IPS-NIHi11 (cell line): ENCODE measurements around the gene HOXB1.
A peak's percentile ranks its signal among the peaks of the same experiment; 100 is the strongest.

Source experiments
- DNase-seq: peaks from one replicate; pipeline ENCODE4 v3.0.0; 2012; ENCODE audit warnings: mixed read lengths, low spot score

The HOXB1 gene

GRCh38 chr17:48530887-48531272, at the start of gene HOXB1:
Gene HOXB1 (minus strand): TSS chr17:48531011. CDS start chr17:48530904, 107 bp downstream.
- peak; percentile 71 for DNase-seq

- DNase-seq: no peak
These were observed 49.1 kb upstream of the HOXB1 start for GRCh38 chr17:48579760-48580554.

- DNase-seq: no peak
These were observed 48.6 kb upstream of the HOXB1 start for GRCh38 chr17:48579471-48579759.

GRCh38 chr17:48578616-48579470, 48.0 kb upstream of the HOXB1 start:
- no peak for DNase-seq

- DNase-seq: no peak
These were observed 47.3 kb upstream of the HOXB1 start, which contains the start of gene HOXB4 for GRCh38 chr17:48577946-48578615. Gene HOXB4 (minus strand): TSS chr17:48578350. CDS start chr17:48578319, 31 bp downstream.

GRCh38 chr17:48577330-48577945, 46.6 kb upstream of the HOXB1 start:
- DNase-seq: no peak

GRCh38 chr17:48576479-48577309, 45.9 kb upstream of the HOXB1 start:
- no peak for DNase-seq

- no peak for DNase-seq
These were observed 45.1 kb upstream of the HOXB1 start for GRCh38 chr17:48575673-48576478.

- DNase-seq: no peak
These were observed 44.3 kb upstream of the HOXB1 start for GRCh38 chr17:48575066-48575582.

GRCh38 chr17:48574505-48575065, 43.8 kb upstream of the HOXB1 start:
- DNase-seq: no peak

- DNase-seq: no peak
These were observed 41.1 kb upstream of the HOXB1 start for GRCh38 chr17:48571826-48572417.

- no peak for DNase-seq
These were observed 40.4 kb upstream of the HOXB1 start for GRCh38 chr17:48571024-48571818.

- no peak for DNase-seq
These were observed 39.7 kb upstream of the HOXB1 start for GRCh38 chr17:48570325-48571023.

GRCh38 chr17:48569674-48570324, 39.0 kb upstream of the HOXB1 start:
- no peak for DNase-seq

GRCh38 chr17:48569240-48569582, 38.4 kb upstream of the HOXB1 start:
- no peak for DNase-seq

- no peak for DNase-seq
These were observed 37.9 kb upstream of the HOXB1 start for GRCh38 chr17:48568499-48569239.
